Left forelimb (tissue), 1 donor: ENCODE results near the gene TRDMT1.
"Not testable (repeated sequence)": the region's sequence is repeated elsewhere in the genome, so short reads cannot be mapped to it uniquely, and the experiment has no call there.

Experiments
- DNase-seq: peaks from one replicate; pipeline ENCODE4 v3.0.0-alpha.2; 2018; ENCODE audit warnings: low spot score

The TRDMT1 gene

GRCh38 chr10:17126327-17126726, 75.1 kb downstream of the TRDMT1 start:
- DNase-seq = no peak

- no peak for DNase-seq
These were observed 76.1 kb downstream of the TRDMT1 start for GRCh38 chr10:17125206-17125893.

- DNase-seq = no peak
These were observed 77.5 kb downstream of the TRDMT1 start for GRCh38 chr10:17123961-17124360.

- DNase-seq = no peak
These were observed 78.5 kb downstream of the TRDMT1 start for GRCh38 chr10:17122726-17123661.

GRCh38 chr10:17122052-17122451, 79.4 kb downstream of the TRDMT1 start:
- no peak for DNase-seq

- DNase-seq = no peak
These were observed 80.8 kb downstream of the TRDMT1 start for GRCh38 chr10:17120694-17121093.

DNA sequence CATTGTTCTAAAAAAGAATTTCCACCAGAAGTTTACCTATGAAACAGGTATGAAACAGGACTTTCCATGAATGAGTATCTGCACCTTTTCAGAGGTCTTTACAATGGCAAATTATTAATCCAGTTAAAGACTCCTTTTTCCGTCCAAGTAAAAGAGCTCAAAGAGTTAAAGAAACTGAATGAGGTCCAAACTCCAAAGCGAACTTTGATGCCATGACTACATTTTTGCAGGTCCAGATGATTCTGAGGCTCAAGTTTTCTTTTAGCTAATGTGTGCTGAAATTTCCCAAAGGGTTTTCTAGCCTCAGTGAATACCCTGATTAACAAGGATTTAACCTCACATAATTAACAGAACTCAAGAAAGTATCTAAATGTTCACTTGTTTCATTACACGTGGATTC, 81.6 kb downstream of the TRDMT1 start:
- no peak for DNase-seq

DNA sequence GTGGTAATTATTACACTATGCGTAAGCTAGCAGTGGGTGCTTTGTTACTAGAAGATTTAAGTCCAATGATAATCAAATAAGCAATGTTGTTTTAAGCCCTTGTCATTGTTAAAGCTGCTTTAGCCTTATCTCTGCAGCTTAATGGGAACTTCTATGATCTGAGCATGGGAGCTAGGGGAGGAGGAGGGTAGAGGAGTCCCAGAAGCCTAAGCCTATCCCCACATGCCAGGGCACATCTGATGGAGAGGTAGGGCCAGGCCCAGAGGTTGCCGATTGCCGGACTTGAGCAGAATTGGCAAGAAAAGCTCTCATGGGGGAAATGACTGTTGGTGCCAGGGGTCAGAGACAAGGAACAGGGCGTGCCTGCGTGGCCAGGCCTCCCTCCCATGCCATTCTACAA, 85.3 kb downstream of the TRDMT1 start:
- no peak for DNase-seq

GRCh38 chr10:17115683-17116082, 85.8 kb downstream of the TRDMT1 start:
- DNase-seq = no peak

DNA sequence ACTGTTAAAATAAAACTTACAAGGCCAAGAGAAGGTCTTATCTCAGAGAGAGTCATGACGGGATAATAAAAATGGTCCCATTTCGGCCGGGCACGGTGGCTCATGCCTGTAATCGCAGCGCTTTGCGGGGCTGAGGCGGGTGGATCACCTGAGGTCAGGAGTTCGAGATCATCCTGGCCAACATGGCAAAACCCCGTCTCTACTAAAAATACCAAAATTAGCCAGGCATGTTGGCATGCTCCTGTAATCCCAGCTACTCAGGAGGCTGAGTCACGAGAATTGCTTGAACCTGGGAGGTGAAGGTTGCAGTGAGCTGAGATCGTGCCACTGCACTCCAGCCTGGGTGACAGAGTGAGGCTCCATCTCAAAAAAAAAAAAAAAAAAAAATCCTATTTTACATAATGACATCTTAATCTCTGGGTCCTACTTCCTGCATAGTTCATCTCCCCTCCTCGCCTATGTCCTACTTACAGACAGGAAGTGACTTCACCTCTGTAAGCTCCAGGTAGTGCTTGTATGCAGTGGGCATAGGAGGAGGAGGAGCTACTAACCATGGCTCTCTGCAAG, 86.5 kb downstream of the TRDMT1 start:
- not testable (repeated sequence) for DNase-seq

DNA sequence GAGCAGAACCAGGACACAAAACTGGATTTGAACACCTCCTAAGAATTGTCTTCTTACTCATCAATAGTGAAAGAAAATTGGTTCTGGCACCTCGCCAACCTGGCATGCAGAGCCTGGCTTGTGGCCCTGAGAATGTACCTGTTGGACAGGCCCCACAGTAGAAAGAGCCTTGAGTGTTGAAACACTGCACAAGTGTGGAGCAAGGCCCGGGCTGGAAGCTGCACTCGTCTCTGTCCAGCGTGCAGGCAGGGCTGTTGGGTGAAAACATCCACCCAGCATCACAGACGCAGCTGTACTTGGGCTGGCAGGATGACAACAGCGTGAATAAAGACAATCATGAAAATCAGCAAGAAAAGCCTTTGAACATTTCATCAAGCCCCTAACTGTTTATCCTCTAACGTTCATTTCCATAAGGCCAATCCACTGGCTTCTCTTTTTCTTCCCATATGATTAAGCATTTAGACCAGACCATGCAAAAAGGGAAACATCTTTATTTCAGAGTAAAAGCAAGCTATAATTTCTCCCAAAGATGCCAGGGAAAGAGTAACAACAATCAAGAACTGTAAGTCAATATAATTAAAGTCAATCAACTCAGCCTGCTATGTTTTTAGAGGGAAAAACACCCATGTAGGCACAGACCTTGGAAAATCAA, 87.5 kb downstream of the TRDMT1 start:
- DNase-seq = no peak

- no peak for DNase-seq
These were observed 88.1 kb downstream of the TRDMT1 start for GRCh38 chr10:17113346-17113745.

- DNase-seq = no peak
These were observed 88.9 kb downstream of the TRDMT1 start for GRCh38 chr10:17112566-17112965.

DNA sequence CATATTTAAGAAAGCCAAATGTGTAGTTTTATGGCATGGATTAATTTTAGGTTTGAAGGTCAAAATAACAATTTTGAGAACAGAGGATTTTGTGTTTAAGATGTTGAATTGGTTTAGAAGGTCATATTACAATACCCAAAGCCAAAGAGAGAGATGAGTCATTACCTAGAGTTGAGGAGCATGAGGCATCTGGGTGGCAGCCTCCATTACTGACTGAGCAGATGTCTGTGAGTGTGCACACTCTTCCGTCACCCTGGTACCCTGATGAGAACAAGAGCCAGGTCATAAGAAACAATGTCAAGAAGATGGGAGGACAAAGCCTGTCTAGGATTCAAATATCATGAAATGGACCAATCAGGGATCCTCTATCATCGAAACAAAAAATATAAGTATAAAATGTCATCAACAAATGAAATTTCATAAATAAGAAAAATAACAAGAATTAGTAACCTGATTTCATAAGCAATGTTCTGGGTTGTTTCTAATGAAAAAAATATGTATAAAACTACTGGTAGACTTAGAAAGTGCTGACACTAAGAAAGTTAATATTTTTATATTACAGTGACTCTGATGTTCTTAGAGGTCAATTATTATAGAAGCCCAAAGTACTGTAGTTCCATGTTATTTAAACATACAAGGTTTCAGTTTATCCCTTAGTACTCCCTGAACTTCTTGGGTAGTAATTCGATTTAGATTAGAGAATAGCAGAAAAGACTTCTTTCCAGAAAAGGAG, 91.8 kb downstream of the TRDMT1 start:
- no peak for DNase-seq

- no peak for DNase-seq
These were observed 92.4 kb downstream of the TRDMT1 start for GRCh38 chr10:17109046-17109445.

GRCh38 chr10:17106991-17107390, 94.5 kb downstream of the TRDMT1 start:
- DNase-seq = no peak

GRCh38 chr10:17101910-17102266, 99.6 kb downstream of the TRDMT1 start:
- DNase-seq = no peak

DNA sequence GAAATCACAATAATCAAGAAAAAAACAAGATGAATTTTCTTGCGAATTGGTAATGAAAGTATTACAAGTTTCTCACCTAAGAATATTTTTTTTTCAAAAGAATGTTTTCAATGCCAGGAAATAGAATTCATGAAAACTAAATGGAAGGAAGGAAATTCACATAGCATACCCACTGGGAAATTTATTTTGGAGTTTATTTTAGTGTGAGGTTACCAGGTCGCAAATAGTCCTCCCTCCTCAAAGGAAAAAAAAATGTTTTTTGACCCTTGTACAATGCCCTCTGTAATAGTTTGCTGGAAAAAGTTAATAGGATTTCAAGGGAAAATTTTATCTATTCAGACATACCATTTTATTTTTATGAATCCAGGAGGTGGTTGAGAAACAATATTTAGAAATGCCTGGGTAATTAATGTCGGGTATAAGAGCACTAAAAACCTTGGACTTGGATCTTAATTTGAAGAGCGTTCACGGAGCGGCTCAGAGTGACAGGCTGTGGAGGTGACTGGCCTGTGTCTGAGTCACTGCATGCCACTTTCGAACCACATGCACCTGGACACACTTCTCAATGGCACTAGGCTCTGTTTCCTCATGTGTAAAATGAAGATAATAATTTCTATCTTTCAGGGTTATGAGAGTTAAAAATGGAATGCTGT, 100.1 kb downstream of the TRDMT1 start:
- DNase-seq = no peak

GRCh38 chr10:17100586-17100985, 100.9 kb downstream of the TRDMT1 start:
- DNase-seq = no peak

DNA sequence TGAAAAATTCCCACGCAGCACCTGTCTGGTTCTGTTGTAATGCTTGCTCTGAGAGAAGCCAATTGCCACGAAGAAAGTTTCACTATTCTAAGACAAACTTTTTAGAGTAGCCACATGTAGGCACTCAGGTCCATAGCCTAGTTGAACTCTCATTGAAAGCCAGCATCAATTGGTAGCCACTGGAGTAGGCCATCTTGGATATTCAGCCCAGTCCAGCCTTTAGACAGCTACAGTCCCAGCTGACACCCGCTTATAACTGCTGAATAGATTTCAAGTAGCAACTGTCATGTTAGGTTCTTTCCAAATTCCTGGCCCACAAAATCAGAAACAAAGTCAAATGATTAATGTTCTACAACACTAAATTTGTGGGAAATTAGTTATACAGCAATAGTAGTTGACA, 103.5 kb downstream of the TRDMT1 start:
- no peak for DNase-seq
